Activated B cell treated with CpG ODN at 0.5 μM for 24 hours (primary cell): ENCODE measurements around the gene ANKS6. TPM values are rescaled to one million over a fixed set of nuclear protein-coding genes. Genes with fewer than 3 reads are reported as not detected.

ENCODE experiments used
- ATAC-seq: fragments of 200-7000 bp; cut with Tn5 transposase; one replicate; pipeline ENCODE4 v1.10.0; 2021; ENCODE audit warnings: low read depth, mild to moderate bottlenecking, moderate library complexity
- CTCF ChIA-PET: fragments of 350-600 bp; sonication (Branson Sonifier 250); formaldehyde crosslinking; loops from one replicate; lab custom pipeline; 2021; ENCODE audit warnings: antibody characterized with exemption; lab: Charles Lee
- POLR2A ChIA-PET: fragments of 350-600 bp; sonication (Branson Sonifier 250); formaldehyde crosslinking; loops from one replicate; lab custom pipeline; 2021; ENCODE audit warnings: antibody characterized with exemption; lab: Charles Lee
- DNase-seq: peaks from one replicate; pipeline ENCODE4 v3.0.0; 2022
- H3K27ac Mint-ChIP-seq: one replicate; pipeline ENCODE4 v1.8.0; 2020; ENCODE audit warnings: mixed read lengths
- H3K27me3 Mint-ChIP-seq: one replicate; pipeline ENCODE4 v1.8.0; 2021; ENCODE audit warnings: mixed read lengths
- H3K36me3 Mint-ChIP-seq: one replicate; pipeline ENCODE4 v1.8.0; 2021; ENCODE audit warnings: low read depth, mixed read lengths
- H3K4me1 Mint-ChIP-seq: one replicate; pipeline ENCODE4 v1.8.0; 2021; ENCODE audit warnings: mixed read lengths
- H3K4me3 Mint-ChIP-seq: one replicate; pipeline ENCODE4 v1.8.0; 2020; ENCODE audit warnings: mild to moderate bottlenecking, mixed read lengths
- H3K9me3 Mint-ChIP-seq: one replicate; pipeline ENCODE4 v1.8.0; 2020; ENCODE audit warnings: mixed read lengths
- CTCF ChIP-seq: fragments of 200-600 bp; IDR thresholded peaks from one replicate; pipeline ENCODE4 v1.8.0; 2022; ENCODE audit warnings: antibody characterized with exemption, mild to moderate bottlenecking
- intact Hi-C: fragments of 100-400 bp; cut with micrococcal nuclease; formaldehyde crosslinking; loops from one replicate; pipeline ENCODE4 v1.15.1; 2024
- total RNA-seq: library from RNA; stranded (reverse); gene quantifications from 2 replicates; pipeline ENCODE4 v1.2.3, GENCODE V29; 2022

Gene ANKS6
- total RNA-seq, 1 donor from 2014 or later, result 14.8 TPM

GRCh38 chr9:98755006-98755618, 41.2 kb downstream of the ANKS6 start:
- Mint-ChIP-seq H3K4me3 (no peak overlapping the region), H3K9me3 (peaks cover 5% of the 10 kb centered on the region), H3K27ac (no peak overlapping the region), H3K36me3 (peaks cover 66% of the 10 kb centered on the region), H3K27me3 (no peaks in the 10 kb centered on the region), H3K4me1 (no peaks in the 10 kb centered on the region)
- POLR2A ChIA-PET, result no interaction called here
- DNase-seq (no peak), ATAC-seq (no peak)
- CTCF ChIA-PET, result no interaction called here
- intact Hi-C loops, result no loop called here
- TF ChIP-seq CTCF, result no peak

- Mint-ChIP-seq H3K9me3 (peaks cover 2% of the 10 kb centered on the region), H3K27me3 (no peaks in the 10 kb centered on the region), H3K4me3 (no peak overlapping the region), H3K27ac (no peak overlapping the region), H3K36me3 (peaks cover 64% of the 10 kb centered on the region), H3K4me1 (no peaks in the 10 kb centered on the region)
- ChIA-PET POLR2A (no interaction called here), CTCF (no interaction called here)
- TF ChIP-seq CTCF, result no peak
- intact Hi-C loops, result no loop called here
- no peak for ATAC-seq
- no peak for DNase-seq
Measured at GRCh38 chr9:98751210-98751609, 45.1 kb downstream of the ANKS6 start.

- no peak for DNase-seq
- H3K27me3 Mint-ChIP-seq, result no peaks in the 10 kb centered on the region
- H3K4me1 Mint-ChIP-seq, result no peaks in the 10 kb centered on the region
- intact Hi-C loops, result no loop called here
- ChIA-PET CTCF (no interaction called here), POLR2A (no interaction called here)
- no peak overlapping the region for H3K27ac Mint-ChIP-seq
- ATAC-seq, result no peak
- peaks cover 63% of the 10 kb centered on the region for H3K36me3 Mint-ChIP-seq
- H3K4me3 Mint-ChIP-seq, result no peak overlapping the region
- TF ChIP-seq CTCF, result no peak
- peaks cover 2% of the 10 kb centered on the region for H3K9me3 Mint-ChIP-seq
Measured at GRCh38 chr9:98750364-98751060, 45.8 kb downstream of the ANKS6 start.

GRCh38 chr9:98747476-98747875, 48.9 kb downstream of the ANKS6 start:
- intact Hi-C loops, result no loop called here
- H3K27ac Mint-ChIP-seq, result no peak overlapping the region
- H3K36me3 Mint-ChIP-seq, result peaks cover 63% of the 10 kb centered on the region
- TF ChIP-seq CTCF, result no peak
- ATAC-seq (no peak), DNase-seq (no peak)
- no peak overlapping the region for H3K4me3 Mint-ChIP-seq
- no peaks in the 10 kb centered on the region for H3K27me3 Mint-ChIP-seq
- peaks cover 2% of the 10 kb centered on the region for H3K9me3 Mint-ChIP-seq
- ChIA-PET CTCF (no interaction called here), POLR2A (no interaction called here)
- H3K4me1 Mint-ChIP-seq, result no peaks in the 10 kb centered on the region

GRCh38 chr9:98745470-98745869, 50.9 kb downstream of the ANKS6 start:
- no peak for ATAC-seq
- H3K36me3 Mint-ChIP-seq, result peaks cover 55% of the 10 kb centered on the region
- CTCF ChIA-PET, result interaction anchor here (0.6 kb wide), 1 partner anchor 31 kb away, joined by 3 read pairs; no protein-coding TSS in a partner anchor
- H3K27ac Mint-ChIP-seq, result no peak overlapping the region
- POLR2A ChIA-PET, result no interaction called here
- H3K27me3 Mint-ChIP-seq, result no peaks in the 10 kb centered on the region
- intact Hi-C loops, result no loop called here
- DNase-seq, result no peak
- H3K4me1 Mint-ChIP-seq, result no peaks in the 10 kb centered on the region
- TF ChIP-seq CTCF, result no peak
- peaks cover 2% of the 10 kb centered on the region for H3K9me3 Mint-ChIP-seq
- no peak overlapping the region for H3K4me3 Mint-ChIP-seq
